T47D (cell line): Measurements from ENCODE around the gene SPIN1.
A peak's percentile ranks its signal among the peaks of the same experiment; 100 is the strongest.
"Not testable (repeated sequence)": the region's sequence is repeated elsewhere in the genome, so short reads cannot be mapped to it uniquely, and the experiment has no call there.

ENCODE experiments used
- DNase-seq, 2 experiments: peaks; one replicate each; pipeline versions ENCODE4 v3.0.0 to v3.0.0-alpha.2; 2011 to 2012; ENCODE audit warnings: low read depth in 1 of 2, low spot score in 1 of 2
- JUND ChIP-seq: IDR thresholded peaks from 2 replicates; pipeline ENCODE4 v1.6.1; 2012; ENCODE audit warnings: low read depth
- in situ Hi-C: cut with HindIII; loops from 2 replicates; pipeline ENCODE4 v1.10.0; 2016; ENCODE audit warnings: low sequenced_read_pairs, low pct_unique_long_range_greater_than_20kb

Gene SPIN1

GRCh38 chr9:88373045-88373444 is 15.2 kb upstream of the SPIN1 start:
- in situ Hi-C loops = no loop called here
- no peak for TF ChIP-seq JUND
- DNase-seq = no peak

- TF ChIP-seq JUND = no peak
- DNase-seq = no peak
- in situ Hi-C loops = no loop called here
These were observed 9.9 kb upstream of the SPIN1 start for GRCh38 chr9:88378317-88378716.

- in situ Hi-C loops = no loop called here
- no peak for DNase-seq
- no peak for TF ChIP-seq JUND
These were observed 8.9 kb upstream of the SPIN1 start for GRCh38 chr9:88379352-88379751.

- DNase-seq = no peak
- in situ Hi-C loops = no loop called here
- no peak for TF ChIP-seq JUND
These were observed 8.1 kb upstream of the SPIN1 start for GRCh38 chr9:88380118-88380517.

GRCh38 chr9:88381322-88381721 is 6.9 kb upstream of the SPIN1 start:
- in situ Hi-C loops, DNase-seq: not testable (repeated sequence)

GRCh38 chr9:88383176-88383575 is 5.1 kb upstream of the SPIN1 start:
- TF ChIP-seq JUND = no peak
- in situ Hi-C loops = no loop called here
- no peak for DNase-seq

- in situ Hi-C loops, DNase-seq: not testable (repeated sequence)
These were observed 2.1 kb upstream of the SPIN1 start for GRCh38 chr9:88386137-88386536.

- peak in 1 of 2 experiments; percentile 25 for DNase-seq
- in situ Hi-C loops = no loop called here
- no peak for TF ChIP-seq JUND
These were observed 1.1 kb upstream of the SPIN1 start for GRCh38 chr9:88387036-88387551.

- in situ Hi-C loops = no loop called here
- peak; percentile 20 to 77 for DNase-seq
- TF ChIP-seq JUND = no peak
These were observed 567 bp upstream of the SPIN1 start for GRCh38 chr9:88387552-88388202.

GRCh38 chr9:88388886-88389605 is 802 bp downstream of the SPIN1 start:
- in situ Hi-C loops = no loop called here
- TF ChIP-seq JUND = no peak
- peak; percentile 10 to 64 for DNase-seq

GRCh38 chr9:88390371-88390990 is 2.2 kb downstream of the SPIN1 start:
- in situ Hi-C loops = no loop called here
- no peak for TF ChIP-seq JUND
- no peak for DNase-seq

GRCh38 chr9:88391236-88391635 is 3.0 kb downstream of the SPIN1 start:
- in situ Hi-C loops = no loop called here
- DNase-seq = no peak
- TF ChIP-seq JUND = no peak

- in situ Hi-C loops = no loop called here
- DNase-seq = no peak
- TF ChIP-seq JUND = no peak
These were observed 3.7 kb downstream of the SPIN1 start for GRCh38 chr9:88391921-88392320.
